Endothelial cell (in vitro differentiated cells): ENCODE measurements around the gene SERINC5. TPM values are rescaled to one million over a fixed set of nuclear protein-coding genes. Genes with fewer than 3 reads are reported as not detected.

Experiments
- DNase-seq: peaks from one replicate; pipeline ENCODE4 v3.0.0; 2021; ENCODE audit warnings: low spot score
- H3K27ac Mint-ChIP-seq: one replicate; pipeline ENCODE4 v1.8.0; 2021; ENCODE audit warnings: mixed read lengths, inconsistent platforms; ENCODE audit not compliant: unreplicated experiment
- H3K27me3 Mint-ChIP-seq: one replicate; pipeline ENCODE4 v1.8.0; 2021; ENCODE audit warnings: mild to moderate bottlenecking, moderate library complexity, mixed read lengths, inconsistent platforms; ENCODE audit not compliant: unreplicated experiment
- H3K36me3 Mint-ChIP-seq: one replicate; pipeline ENCODE4 v1.8.0; 2021; ENCODE audit warnings: mild to moderate bottlenecking, low read depth, mixed read lengths, inconsistent platforms; ENCODE audit not compliant: unreplicated experiment
- H3K4me1 Mint-ChIP-seq: one replicate; pipeline ENCODE4 v1.8.0; 2021; ENCODE audit warnings: mild to moderate bottlenecking, mixed read lengths, inconsistent platforms; ENCODE audit not compliant: unreplicated experiment
- H3K4me3 Mint-ChIP-seq: one replicate; pipeline ENCODE4 v1.8.0; 2021; ENCODE audit warnings: mild to moderate bottlenecking, mixed read lengths, inconsistent platforms; ENCODE audit not compliant: unreplicated experiment
- H3K9me3 Mint-ChIP-seq: one replicate; pipeline ENCODE4 v1.8.0; 2021; ENCODE audit warnings: mixed read lengths, inconsistent platforms; ENCODE audit not compliant: unreplicated experiment
- total RNA-seq: library from RNA; stranded (reverse); fragmentation: NEBNext Ultra II Directional; extraction: Animal tissue kit (Norgen Biotek cat#: 25700); gene quantifications from one replicate; pipeline ENCODE4 v1.2.1, GENCODE V29; 2021; ENCODE audit not compliant: unreplicated experiment
- TF ChIP-seq, protein P1 (sequence below): fragments of 200-600 bp; sonication (generic); IDR thresholded peaks from one replicate; pipeline ENCODE4 v1.5.0; 2021; ENCODE audit warnings: antibody characterized with exemption; ENCODE audit not compliant: unreplicated experiment

SERINC5 gene
- total RNA-seq, 1 donor from 2014 or later = 122 TPM

DNA sequence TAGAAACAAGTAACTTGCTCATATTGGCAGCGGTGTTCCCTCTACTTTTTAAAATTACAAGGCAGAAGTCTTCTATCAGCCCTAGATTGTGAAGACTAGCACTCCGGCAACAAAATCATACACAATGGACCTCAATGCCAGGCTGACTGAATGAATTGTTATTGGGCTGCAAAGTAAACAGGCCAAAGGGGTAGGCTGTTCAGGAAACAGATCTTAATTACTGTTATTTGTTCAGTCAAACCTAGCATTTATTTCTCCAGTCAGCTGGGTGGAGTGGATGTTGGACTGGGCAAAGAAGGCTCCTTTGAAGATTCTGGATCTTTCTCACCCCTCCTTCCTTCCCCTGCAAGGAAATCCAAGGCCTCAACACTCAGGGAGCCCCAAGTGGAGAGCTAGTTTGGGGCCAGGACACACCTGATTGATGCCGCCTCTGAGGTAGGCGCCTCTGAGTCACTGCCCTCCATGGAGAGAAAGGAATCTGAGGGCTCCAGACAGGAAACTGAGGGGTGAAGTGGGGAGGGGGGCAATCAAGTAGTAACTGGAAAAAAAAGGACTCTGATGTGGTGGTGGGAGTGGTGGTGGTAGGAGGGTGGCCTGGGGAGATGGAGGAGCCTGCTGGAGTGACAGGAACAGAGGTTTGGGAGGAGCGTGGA lies 35.5 kb downstream of the SERINC5 start:
- peak overlapping the region; percentile 31 for H3K4me3 Mint-ChIP-seq
- no peaks in the 10 kb centered on the region for H3K27me3 Mint-ChIP-seq
- peaks cover 33% of the 10 kb centered on the region for H3K4me1 Mint-ChIP-seq
- peaks cover 17% of the 10 kb centered on the region for H3K36me3 Mint-ChIP-seq
- H3K9me3 Mint-ChIP-seq = no peaks in the 10 kb centered on the region
- no peak for DNase-seq
- TF ChIP-seq, protein P1, sequence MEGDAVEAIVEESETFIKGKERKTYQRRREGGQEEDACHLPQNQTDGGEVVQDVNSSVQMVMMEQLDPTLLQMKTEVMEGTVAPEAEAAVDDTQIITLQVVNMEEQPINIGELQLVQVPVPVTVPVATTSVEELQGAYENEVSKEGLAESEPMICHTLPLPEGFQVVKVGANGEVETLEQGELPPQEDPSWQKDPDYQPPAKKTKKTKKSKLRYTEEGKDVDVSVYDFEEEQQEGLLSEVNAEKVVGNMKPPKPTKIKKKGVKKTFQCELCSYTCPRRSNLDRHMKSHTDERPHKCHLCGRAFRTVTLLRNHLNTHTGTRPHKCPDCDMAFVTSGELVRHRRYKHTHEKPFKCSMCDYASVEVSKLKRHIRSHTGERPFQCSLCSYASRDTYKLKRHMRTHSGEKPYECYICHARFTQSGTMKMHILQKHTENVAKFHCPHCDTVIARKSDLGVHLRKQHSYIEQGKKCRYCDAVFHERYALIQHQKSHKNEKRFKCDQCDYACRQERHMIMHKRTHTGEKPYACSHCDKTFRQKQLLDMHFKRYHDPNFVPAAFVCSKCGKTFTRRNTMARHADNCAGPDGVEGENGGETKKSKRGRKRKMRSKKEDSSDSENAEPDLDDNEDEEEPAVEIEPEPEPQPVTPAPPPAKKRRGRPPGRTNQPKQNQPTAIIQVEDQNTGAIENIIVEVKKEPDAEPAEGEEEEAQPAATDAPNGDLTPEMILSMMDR = no peak
- H3K27ac Mint-ChIP-seq = no peak overlapping the region

DNA sequence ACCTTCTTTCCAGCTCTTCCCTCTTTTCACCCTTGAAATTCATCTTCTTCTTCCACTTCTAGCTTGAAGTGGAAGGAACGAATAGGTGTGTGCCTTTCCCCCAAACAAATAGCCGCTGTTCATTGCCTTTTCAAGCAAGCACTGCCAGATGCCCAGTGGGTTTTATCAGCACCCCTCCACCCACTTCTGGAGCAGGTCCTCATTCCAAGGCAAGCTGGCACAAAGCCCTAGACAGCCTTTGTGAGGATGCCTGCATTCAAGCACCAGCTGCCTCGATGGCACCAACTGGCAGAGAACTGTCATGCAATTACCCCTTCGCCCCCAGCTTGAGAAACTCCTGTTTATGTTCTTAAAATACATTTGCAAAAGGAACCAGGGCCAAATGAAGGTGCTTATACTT lies 36.5 kb downstream of the SERINC5 start:
- H3K9me3 Mint-ChIP-seq = no peaks in the 10 kb centered on the region
- H3K4me3 Mint-ChIP-seq = no peak overlapping the region
- H3K27ac Mint-ChIP-seq = no peak overlapping the region
- TF ChIP-seq, protein P1 = no peak
- H3K36me3 Mint-ChIP-seq = peaks cover 13% of the 10 kb centered on the region
- DNase-seq = no peak
- no peaks in the 10 kb centered on the region for H3K27me3 Mint-ChIP-seq
- peaks cover 33% of the 10 kb centered on the region for H3K4me1 Mint-ChIP-seq

DNA sequence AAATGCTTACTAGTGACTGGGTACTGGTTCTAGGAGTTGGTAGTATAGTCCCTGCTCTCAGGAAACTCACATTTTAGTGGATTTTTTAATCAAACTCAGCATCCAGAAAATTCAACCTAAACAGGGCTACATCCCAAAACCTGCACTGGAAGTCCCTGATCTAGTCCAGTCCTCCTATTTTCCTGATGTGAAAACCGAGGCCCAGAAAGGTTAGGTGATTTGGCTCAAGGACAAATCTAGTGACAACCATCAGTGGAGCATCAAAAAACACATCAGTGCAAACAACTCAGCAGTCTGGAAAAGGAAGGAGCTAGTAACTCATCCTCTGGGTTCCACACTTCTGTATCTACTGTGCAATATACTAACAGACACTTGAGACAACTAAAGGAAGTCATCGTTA lies 38.2 kb downstream of the SERINC5 start:
- no peaks in the 10 kb centered on the region for H3K9me3 Mint-ChIP-seq
- no peak overlapping the region for H3K4me3 Mint-ChIP-seq
- no peaks in the 10 kb centered on the region for H3K27me3 Mint-ChIP-seq
- peaks cover 13% of the 10 kb centered on the region for H3K36me3 Mint-ChIP-seq
- no peak for DNase-seq
- TF ChIP-seq, protein P1 = no peak
- peaks cover 47% of the 10 kb centered on the region for H3K4me1 Mint-ChIP-seq
- H3K27ac Mint-ChIP-seq = no peak overlapping the region

DNA sequence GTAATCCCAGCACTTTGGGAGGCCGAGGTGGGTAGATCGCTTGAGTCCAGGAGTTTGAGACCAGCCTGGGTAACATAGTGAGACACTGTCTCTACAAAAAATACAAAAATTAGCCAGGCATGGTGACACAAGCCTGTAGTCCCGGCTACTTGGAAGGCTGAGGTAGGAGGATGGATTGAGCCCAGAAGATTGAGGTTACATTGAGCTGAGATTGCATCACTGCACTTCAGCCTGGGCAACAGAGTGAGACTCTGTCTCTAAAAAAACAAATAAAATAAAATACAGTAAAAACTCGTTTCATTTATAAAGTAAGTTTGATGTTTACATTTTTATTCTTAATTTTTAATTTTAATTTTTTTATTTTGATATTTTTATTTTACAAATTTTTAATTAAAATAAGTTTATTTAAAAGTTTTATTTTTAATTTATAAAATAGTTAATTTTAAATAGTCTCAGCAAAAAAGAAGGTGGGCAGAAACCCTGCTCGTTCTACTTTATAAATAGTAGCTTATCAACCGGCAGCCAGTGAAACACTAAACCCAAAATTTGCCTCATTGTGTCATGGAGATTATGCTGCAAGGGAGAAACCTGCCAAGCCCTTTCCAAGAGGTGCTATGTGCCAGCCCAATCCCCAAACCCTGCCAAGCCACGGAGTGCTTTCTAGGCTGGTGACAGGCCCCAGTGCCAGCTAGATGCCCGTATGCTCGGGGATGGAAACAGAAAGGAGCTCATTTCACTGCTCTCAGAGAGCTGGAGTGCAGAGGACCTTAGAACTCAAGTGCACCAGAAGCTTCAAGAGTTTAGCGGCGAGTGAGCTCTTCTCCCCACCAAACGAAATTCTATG lies 38.9 kb downstream of the SERINC5 start:
- H3K4me3 Mint-ChIP-seq = no peak overlapping the region

More for the DNA sequence above, 38.9 kb downstream of the SERINC5 start:
- Mint-ChIP-seq H3K4me1 (peaks cover 51% of the 10 kb centered on the region), H3K27me3 (no peaks in the 10 kb centered on the region), H3K36me3 (peaks cover 13% of the 10 kb centered on the region), H3K27ac (no peak overlapping the region), H3K9me3 (no peaks in the 10 kb centered on the region)
- TF ChIP-seq, protein P1 = no peak
- DNase-seq = no peak
